Measurements from ENCODE around the gene KCTD3.

The KCTD3 gene

GRCh38 chr1:215566556-215567490, at the start of gene KCTD3:
Gene KCTD3, plus strand, starts transcription at chr1:215567304. Its CDS starts 382 bp downstream, at chr1:215567686.
- TF ChIP-seq CTCF (IDR thresholded peaks at IDR 0.05; ENCODE audit: control insufficient read depth, extremely low read depth, insufficient read depth), result no peak
- H3K4me3 ChIP-seq (ENCODE audit: low read depth, low read length), result peak within 1 kb of the TSS; percentile 53
- DNase-seq (ENCODE audit: low read depth), result peak; percentile 67

GRCh38 chr1:215517441-215517891, 49.6 kb upstream of the KCTD3 start:
- no peak for DNase-seq (ENCODE audit: low read depth)
- peak; percentile 27; the same call in 1 of the 2 replicates for TF ChIP-seq CTCF (IDR thresholded peaks at IDR 0.05; ENCODE audit: control insufficient read depth, extremely low read depth, insufficient read depth)
- H3K4me3 ChIP-seq (ENCODE audit: low read depth, low read length), result no peak overlapping the region

GRCh38 chr1:215518594-215518993, 48.5 kb upstream of the KCTD3 start:
- no peak for DNase-seq (ENCODE audit: low read depth)

GRCh38 chr1:215521279-215521678, 45.8 kb upstream of the KCTD3 start:
- TF ChIP-seq CTCF (IDR thresholded peaks at IDR 0.05; ENCODE audit: control insufficient read depth, extremely low read depth, insufficient read depth), result no peak
- no peak for DNase-seq (ENCODE audit: low read depth)
- H3K4me3 ChIP-seq (ENCODE audit: low read depth, low read length), result no peak overlapping the region

More at GRCh38 chr1:215518594-215518993, 48.5 kb upstream of the KCTD3 start:
- no peak overlapping the region for H3K4me3 ChIP-seq (ENCODE audit: low read depth, low read length)
- TF ChIP-seq CTCF (IDR thresholded peaks at IDR 0.05; ENCODE audit: control insufficient read depth, extremely low read depth, insufficient read depth), result no peak

GRCh38 chr1:215523128-215523861, 43.8 kb upstream of the KCTD3 start:
- peak; percentile 47 for TF ChIP-seq CTCF (IDR thresholded peaks at IDR 0.05; ENCODE audit: control insufficient read depth, extremely low read depth, insufficient read depth)
- no peak for DNase-seq (ENCODE audit: low read depth)
- no peak overlapping the region for H3K4me3 ChIP-seq (ENCODE audit: low read depth, low read length)

GRCh38 chr1:215523906-215524305, 43.2 kb upstream of the KCTD3 start:
- DNase-seq (ENCODE audit: low read depth), result no peak
- no peak for TF ChIP-seq CTCF (IDR thresholded peaks at IDR 0.05; ENCODE audit: control insufficient read depth, extremely low read depth, insufficient read depth)

More at GRCh38 chr1:215523906-215524305, 43.2 kb upstream of the KCTD3 start:
- H3K4me3 ChIP-seq (ENCODE audit: low read depth, low read length), result no peak overlapping the region

Data from LNCaP clone FGC (cell line).